OCI-LY3 (cell line): ENCODE results near the gene RNASEL.

Experiments
- H2AFZ ChIP-seq: fragments of 200-600, 300-600 bp; shearing (Covaris generic); 2 replicates; pipeline ENCODE4 v1.6.0; 2014; ENCODE audit warnings: antibody characterized with exemption, low read depth, low read length
- H3K27ac ChIP-seq: fragments of 200-600, 300-600 bp; sonication (generic); 2 replicates; pipeline ENCODE4 v1.5.1; 2014; ENCODE audit warnings: mild to moderate bottlenecking, low read length, moderate library complexity, mixed read lengths
- H3K27me3 ChIP-seq: fragments of 200-600, 300-600 bp; sonication (generic); 2 replicates; pipeline ENCODE4 v1.6.1; 2014; ENCODE audit warnings: low read depth, low read length, mixed read lengths
- H3K36me3 ChIP-seq: fragments of 200-600, 300-600 bp; sonication (generic); replicated peaks from 2 replicates; pipeline ENCODE3; 2014; ENCODE audit warnings: low read depth, low read length, mixed read lengths
- H3K4me1 ChIP-seq: fragments of 300-600, 200-600 bp; sonication (generic); 2 replicates; pipeline ENCODE4 v1.6.1; 2014; ENCODE audit warnings: low read length, mixed read lengths
- H3K4me2 ChIP-seq: fragments of 200-600, 300-600 bp; sonication (generic); 2 replicates; pipeline ENCODE4 v1.6.1; 2014; ENCODE audit warnings: low read length, mixed read lengths
- H3K4me3 ChIP-seq: fragments of 300-600, 200-600 bp; sonication (generic); 2 replicates; pipeline ENCODE4 v1.5.1; 2014; ENCODE audit warnings: antibody characterized with exemption, mild to moderate bottlenecking, low read length, moderate library complexity
- H3K79me2 ChIP-seq: fragments of 300-600, 200-600 bp; shearing (Covaris generic); 2 replicates; pipeline ENCODE4 v1.6.1; 2014; ENCODE audit warnings: mild to moderate bottlenecking, low read length, mixed read lengths
- H3K9ac ChIP-seq: fragments of 300-600, 200-600 bp; shearing (Covaris generic); 2 replicates; pipeline ENCODE4 v1.6.0; 2014; ENCODE audit warnings: mild to moderate bottlenecking, low read length, moderate library complexity
- H3K9me3 ChIP-seq: fragments of 200-600, 300-600 bp; shearing (Covaris generic); 2 replicates; pipeline ENCODE4 v1.6.1; 2014; ENCODE audit warnings: low read length, mixed read lengths; ENCODE audit not compliant: insufficient read depth
- H4K20me1 ChIP-seq: fragments of 200-600, 300-600 bp; sonication (generic); 2 replicates; pipeline ENCODE4 v1.6.1; 2016; ENCODE audit warnings: low read length, mixed read lengths; ENCODE audit not compliant: insufficient read depth
- EZH2phosphoT487 ChIP-seq: fragments of 200-600 bp; shearing (Covaris generic); IDR thresholded peaks from 2 replicates; pipeline ENCODE4 v1.6.1; 2018; ENCODE audit warnings: antibody characterized with exemption, mixed run types, low read depth
- TF ChIP-seq, protein P1 (sequence below): fragments of 200-600, 300-600 bp; sonication (generic); IDR thresholded peaks from 2 replicates; pipeline ENCODE4 v1.5.1; 2014; ENCODE audit warnings: antibody characterized with exemption, low read length, low read depth

The RNASEL gene

DNA sequence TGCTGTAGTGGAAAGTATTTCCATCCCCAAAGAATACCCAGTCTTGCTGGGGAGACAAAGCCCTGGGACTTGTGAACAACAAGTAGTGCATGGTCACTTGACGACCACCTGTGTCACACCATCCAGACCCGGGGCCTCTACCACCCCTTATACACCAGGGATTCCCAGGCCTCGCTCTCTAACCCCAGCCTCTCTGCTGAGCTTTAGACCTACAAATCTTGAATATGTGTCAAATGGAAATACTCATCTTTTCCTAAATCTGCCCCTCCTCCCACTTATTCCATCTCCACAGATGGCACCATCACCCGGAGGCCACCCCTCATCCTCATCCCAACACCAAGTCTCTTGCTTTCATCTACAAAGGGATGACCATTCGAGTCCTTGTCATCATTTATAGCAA, 875 bp upstream of the RNASEL start:
- Histone ChIP-seq H3K79me2 (no peaks in the 10 kb centered on the region), H3K9me3 (no peaks in the 10 kb centered on the region), H3K4me3 (no peak overlapping the region), H2AFZ (no peak overlapping the region), H4K20me1 (no peaks in the 10 kb centered on the region), H3K9ac (no peak overlapping the region), H3K4me2 (no peak overlapping the region), H3K4me1 (peaks cover 12% of the 10 kb centered on the region), H3K27me3 (no peaks in the 10 kb centered on the region), H3K27ac (no peak overlapping the region), H3K36me3 (no peaks in the 10 kb centered on the region)
- TF ChIP-seq, protein P1, sequence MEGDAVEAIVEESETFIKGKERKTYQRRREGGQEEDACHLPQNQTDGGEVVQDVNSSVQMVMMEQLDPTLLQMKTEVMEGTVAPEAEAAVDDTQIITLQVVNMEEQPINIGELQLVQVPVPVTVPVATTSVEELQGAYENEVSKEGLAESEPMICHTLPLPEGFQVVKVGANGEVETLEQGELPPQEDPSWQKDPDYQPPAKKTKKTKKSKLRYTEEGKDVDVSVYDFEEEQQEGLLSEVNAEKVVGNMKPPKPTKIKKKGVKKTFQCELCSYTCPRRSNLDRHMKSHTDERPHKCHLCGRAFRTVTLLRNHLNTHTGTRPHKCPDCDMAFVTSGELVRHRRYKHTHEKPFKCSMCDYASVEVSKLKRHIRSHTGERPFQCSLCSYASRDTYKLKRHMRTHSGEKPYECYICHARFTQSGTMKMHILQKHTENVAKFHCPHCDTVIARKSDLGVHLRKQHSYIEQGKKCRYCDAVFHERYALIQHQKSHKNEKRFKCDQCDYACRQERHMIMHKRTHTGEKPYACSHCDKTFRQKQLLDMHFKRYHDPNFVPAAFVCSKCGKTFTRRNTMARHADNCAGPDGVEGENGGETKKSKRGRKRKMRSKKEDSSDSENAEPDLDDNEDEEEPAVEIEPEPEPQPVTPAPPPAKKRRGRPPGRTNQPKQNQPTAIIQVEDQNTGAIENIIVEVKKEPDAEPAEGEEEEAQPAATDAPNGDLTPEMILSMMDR = no peak
- TF ChIP-seq EZH2phosphoT487 = no peak

DNA sequence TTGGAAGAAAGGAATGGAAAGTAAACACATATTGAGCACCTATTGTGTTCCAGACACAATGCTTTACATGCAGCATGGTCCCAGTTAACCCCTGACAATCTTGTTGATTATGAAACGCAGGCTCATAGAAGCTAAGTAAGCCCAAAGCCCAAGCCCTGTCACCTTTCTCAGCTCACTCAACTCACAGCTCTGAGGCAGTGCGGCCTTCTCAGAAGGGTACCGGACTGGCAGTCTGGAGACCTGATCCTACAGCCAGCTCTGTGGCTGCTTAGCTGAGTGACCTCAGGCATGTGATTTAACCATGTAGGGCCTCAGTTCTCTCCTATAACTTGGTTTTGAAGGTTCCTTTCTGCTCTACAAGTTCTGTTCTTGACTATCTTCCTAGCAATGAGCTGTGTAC, 464 bp upstream of the RNASEL start:
- no peak overlapping the region for H3K9ac ChIP-seq
- peak overlapping the region; percentile 89 for H3K4me3 ChIP-seq

DNA sequence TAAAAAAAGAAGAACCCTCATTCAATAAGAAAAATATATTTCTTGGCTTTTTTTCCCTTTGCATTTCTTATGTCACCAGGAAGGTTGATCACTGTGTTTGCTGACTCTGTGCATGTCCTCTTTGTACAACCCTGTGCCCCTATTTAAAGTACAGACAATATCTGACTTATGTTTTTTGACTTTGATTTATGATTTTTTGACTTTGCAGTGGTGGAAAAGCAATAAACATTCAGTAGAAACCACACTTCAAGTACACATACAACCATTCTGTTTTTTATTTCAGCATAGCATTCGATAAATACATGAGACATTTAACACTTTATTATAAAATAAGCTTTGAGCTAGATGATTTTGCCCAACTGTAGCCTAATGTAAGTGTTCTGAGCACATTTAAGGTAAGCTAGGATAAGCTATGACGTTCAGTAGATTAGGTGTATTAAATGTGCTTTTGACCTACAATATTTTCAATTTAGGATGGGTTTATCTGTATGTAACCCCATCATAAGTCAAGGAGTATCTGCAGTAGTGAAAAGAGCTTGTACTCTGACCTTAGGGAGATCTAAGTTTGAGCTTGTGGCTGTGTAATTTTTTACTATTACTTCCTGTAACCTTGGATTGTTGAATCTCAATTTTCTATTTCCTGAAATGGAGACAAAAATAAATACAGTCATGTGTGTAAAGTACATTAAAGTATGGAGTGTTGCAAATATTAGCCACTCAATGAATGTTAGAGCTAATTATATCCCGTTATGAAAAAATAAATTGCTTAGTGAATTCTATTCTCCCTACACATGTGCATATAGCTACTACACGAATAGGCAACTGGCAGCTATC, 1.2 kb downstream of the RNASEL start:
- peak overlapping the region; percentile 91 for H3K4me2 ChIP-seq
- H2AFZ ChIP-seq = peak overlapping the region; percentile 97; the same call in 1 of the 2 replicates
- no peaks in the 10 kb centered on the region for H4K20me1 ChIP-seq
- no peaks in the 10 kb centered on the region for H3K9me3 ChIP-seq
- TF ChIP-seq, protein P1 = no peak
- no peak for TF ChIP-seq EZH2phosphoT487
- H3K27me3 ChIP-seq = no peaks in the 10 kb centered on the region
- H3K79me2 ChIP-seq = no peaks in the 10 kb centered on the region
- peaks cover 12% of the 10 kb centered on the region for H3K4me1 ChIP-seq
- 0 out of 2 replicates have a peak overlapping the region, but pooled peaks have one; percentile 62 for H3K27ac ChIP-seq
- H3K4me3 ChIP-seq = peak overlapping the region; percentile 89
- peaks cover under 1% of the 10 kb centered on the region for H3K36me3 ChIP-seq
- peak overlapping the region; percentile 94 for H3K9ac ChIP-seq

More for the DNA sequence above, 464 bp upstream of the RNASEL start:
- Histone ChIP-seq H3K27me3 (no peaks in the 10 kb centered on the region), H4K20me1 (no peaks in the 10 kb centered on the region), H3K4me2 (peak overlapping the region; percentile 91), H3K36me3 (no peaks in the 10 kb centered on the region), H3K9me3 (no peaks in the 10 kb centered on the region), H3K4me1 (peaks cover 12% of the 10 kb centered on the region), H2AFZ (peak overlapping the region; percentile 97), H3K79me2 (no peaks in the 10 kb centered on the region), H3K27ac (no peak overlapping the region)
- TF ChIP-seq, protein P1 = no peak
- TF ChIP-seq EZH2phosphoT487 = no peak

DNA sequence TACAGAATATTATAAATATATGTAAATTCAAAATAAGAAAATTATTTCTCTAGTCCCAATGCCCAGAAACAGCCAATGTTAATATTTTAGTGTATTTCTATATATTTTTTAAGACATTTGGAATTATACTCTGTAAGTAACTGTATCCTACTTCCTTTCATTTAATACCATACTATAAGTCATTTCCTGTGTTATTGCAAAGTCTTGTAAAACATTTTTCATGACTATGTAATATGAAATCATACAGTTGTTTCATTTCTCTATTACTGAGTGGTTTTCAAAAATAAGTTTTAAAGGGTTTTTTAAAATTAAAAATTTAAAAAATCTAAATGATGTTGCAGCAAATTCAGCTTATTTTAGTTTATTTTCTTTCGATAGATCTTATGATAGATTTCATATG, 2.0 kb downstream of the RNASEL start:
- Histone ChIP-seq H3K27ac (no peak overlapping the region), H3K79me2 (no peaks in the 10 kb centered on the region), H3K9ac (no peak overlapping the region), H3K9me3 (no peaks in the 10 kb centered on the region), H3K27me3 (no peaks in the 10 kb centered on the region), H3K4me1 (peaks cover 12% of the 10 kb centered on the region), H3K4me2 (no peak overlapping the region), H4K20me1 (no peaks in the 10 kb centered on the region), H3K4me3 (no peak overlapping the region), H2AFZ (no peak overlapping the region), H3K36me3 (peaks cover 4% of the 10 kb centered on the region)
- TF ChIP-seq EZH2phosphoT487 = no peak
- TF ChIP-seq, protein P1 = no peak
